ENCODE measurements around the gene ZNF516.
"Not testable (repeated sequence)": the region's sequence is repeated elsewhere in the genome, so short reads cannot be mapped to it uniquely, and the experiment has no call there.

ZNF516 gene

GRCh38 chr18:76488190-76488589 is 6.9 kb downstream of the ZNF516 start:
- no peak for DNase-seq

DNA sequence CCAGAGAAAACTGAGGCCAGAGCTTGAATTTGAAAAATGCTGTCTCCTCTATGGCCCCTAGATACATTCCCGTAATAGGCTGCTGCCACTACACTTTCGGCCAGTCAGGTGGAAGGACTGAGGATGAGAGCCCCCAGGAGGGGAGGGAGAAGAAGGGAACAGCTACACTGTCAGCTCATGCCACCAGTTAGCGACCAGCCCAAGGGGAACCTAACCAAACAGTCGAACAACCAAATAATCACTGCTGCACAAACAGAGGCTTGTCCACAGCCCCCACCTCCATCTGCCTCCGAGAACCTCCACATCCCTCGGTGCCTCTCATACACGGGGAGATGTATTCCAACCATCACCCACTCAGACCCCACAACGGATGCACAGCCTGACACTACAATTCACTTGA is 7.3 kb downstream of the ZNF516 start:
- DNase-seq, result no peak

GRCh38 chr18:76487070-76487469 is 8.0 kb downstream of the ZNF516 start:
- no peak for DNase-seq

DNA sequence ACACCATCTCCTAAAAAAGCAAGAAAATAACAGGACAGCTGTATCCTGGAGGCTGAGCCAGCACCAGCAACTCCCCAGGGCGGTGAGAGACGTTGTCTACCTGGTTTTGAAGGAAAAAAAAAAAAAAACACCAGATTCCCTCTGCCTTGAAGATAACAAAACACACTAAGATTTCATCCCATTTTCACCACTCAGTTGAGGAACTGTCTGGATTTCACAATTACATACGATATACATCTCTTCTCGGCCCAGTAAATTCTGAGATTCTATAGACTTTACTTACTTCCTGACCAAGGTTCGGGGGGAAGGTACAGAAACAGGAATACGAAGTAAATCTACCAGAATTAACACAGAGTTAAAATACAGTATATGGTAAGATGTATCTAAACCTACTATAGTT is 8.5 kb downstream of the ZNF516 start:
- DNase-seq, result no peak

DNA sequence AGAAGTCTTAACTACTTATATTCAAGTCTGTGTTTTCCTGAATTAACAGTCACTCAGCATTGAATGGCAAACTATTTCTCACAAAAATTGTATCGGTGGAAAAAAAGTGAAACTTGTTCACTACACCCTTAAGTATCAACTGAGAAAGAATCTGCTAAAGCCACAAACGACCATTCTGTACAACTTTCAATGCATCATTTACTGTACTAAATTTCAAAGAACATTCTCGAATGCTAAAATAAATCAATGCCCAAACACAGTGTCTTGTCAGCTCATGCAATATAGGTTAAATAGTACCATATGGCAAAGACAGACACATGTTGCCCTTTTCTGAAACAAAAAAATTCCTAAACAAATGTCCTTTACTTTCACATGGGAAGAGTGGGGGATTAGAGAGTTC is 9.0 kb downstream of the ZNF516 start:
- no peak for DNase-seq

DNA sequence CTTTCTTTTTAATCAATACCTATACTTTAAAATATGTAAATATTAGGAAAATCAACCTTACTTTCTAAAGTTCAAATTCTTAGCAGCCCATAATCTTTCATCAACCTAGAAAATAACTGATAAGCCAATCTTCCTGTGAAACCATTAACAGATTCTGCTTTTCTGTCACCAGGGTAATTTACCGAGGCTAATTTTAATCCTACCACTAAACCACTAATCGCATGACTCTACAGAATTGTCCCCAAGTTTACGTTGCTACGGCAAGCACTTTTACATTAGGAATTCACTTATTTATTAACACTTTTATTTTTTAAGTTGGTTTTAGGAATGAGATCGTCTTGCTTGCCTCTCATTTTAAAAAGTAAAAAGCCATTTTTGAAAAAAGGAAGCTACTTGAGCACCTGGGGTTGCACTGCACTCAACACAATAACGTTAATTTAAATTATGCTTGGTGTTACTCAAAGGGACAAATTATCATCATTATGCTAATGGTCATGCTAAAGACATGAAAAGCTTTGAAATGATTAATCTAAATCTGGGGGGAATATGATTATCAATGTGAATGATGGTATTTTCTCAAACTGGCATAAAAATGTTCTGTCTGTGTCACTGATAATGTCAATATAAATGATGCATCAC is 10.2 kb downstream of the ZNF516 start:
- no peak for DNase-seq

GRCh38 chr18:76483780-76484179 is 11.3 kb downstream of the ZNF516 start:
- no peak for DNase-seq

- no peak for DNase-seq
These were observed 11.9 kb downstream of the ZNF516 start for GRCh38 chr18:76482971-76483691.

DNA sequence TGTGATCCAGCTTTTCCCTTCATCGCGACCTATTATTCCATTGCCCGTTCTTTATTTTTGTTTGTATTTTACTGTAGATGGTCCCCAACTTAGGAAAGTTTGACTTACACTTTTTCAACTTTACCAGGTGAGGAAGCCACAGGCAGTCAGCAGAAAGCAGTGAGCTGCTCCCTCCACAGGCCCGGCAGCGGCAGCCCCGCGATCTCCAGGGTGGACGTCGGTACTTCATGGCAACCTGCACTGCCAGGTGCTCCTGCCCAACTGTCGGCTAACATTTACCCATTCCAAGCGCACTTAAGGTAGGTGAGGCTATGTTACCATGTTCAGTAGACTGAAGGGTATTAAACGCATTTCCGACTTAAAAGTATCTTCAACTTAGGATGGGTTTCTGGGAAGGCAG is 12.8 kb downstream of the ZNF516 start:
- DNase-seq, result no peak

DNA sequence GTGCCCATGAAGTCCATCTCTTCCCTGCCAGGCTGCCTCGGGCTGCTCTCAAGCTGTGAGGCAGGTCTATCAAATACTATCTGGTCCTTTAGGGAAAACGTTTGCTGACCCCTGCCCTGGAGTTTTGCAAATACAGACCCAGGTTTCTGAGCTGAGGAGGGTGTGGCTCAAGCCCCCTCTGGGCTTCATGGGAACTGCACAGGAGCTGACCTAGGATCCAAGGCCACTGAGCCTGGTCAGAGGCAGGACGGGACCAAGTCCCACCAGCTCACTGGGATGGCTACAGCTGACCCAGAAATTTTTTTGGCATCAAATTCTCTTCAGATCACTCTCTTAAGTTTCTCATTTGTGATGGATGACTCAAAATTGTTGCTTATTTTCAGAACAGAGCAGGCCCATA is 14.1 kb downstream of the ZNF516 start:
- DNase-seq, result no peak

GRCh38 chr18:76479351-76480238 is 15.4 kb downstream of the ZNF516 start:
- no peak for DNase-seq

- no peak for DNase-seq
These were observed 18.1 kb downstream of the ZNF516 start for GRCh38 chr18:76476665-76477561.

GRCh38 chr18:76475450-76476194 is 19.4 kb downstream of the ZNF516 start:
- DNase-seq, result no peak

- DNase-seq, result no peak
These were observed 20.2 kb downstream of the ZNF516 start for GRCh38 chr18:76474824-76475223.

GRCh38 chr18:76473521-76473920 is 21.5 kb downstream of the ZNF516 start:
- DNase-seq, result not testable (repeated sequence)

DNA sequence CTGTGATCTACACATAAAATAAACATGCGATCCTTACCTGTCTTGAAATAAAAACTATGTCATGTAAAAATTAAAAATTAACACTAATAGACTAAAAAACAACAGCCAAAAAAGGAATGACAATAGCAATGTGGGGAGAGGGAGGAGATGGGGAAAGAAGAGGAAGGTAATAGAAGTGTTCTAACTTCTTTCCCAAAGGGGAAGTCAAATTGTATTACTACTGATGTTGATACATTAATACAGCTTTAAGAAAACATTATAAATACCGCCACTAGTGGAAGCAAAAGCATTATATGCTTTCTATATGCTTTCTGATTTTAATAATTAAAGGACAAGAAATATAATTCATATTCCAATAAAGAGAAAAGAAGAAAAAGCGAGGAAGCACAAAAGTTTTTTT is 22.2 kb downstream of the ZNF516 start:
- DNase-seq, result no peak

DNA sequence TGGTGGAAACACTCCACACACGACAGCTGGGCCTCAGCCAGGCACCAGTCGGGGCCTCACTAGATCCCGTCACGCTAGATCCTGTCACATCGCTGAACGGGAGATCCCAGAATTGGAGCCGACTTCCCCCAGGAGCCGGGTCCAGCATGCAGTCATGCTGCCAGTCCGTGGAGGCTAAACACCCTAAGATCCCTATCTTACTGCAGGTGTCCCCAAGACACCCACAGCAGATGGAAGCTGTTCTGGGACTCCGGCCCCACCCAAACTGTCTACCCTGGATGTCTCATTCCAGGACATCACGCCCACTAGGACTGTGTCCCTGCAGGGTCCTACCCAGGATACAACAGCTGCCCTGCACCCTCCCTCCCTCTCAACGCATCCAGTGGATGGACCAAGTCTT is 23.4 kb downstream of the ZNF516 start:
- DNase-seq, result no peak

DNA sequence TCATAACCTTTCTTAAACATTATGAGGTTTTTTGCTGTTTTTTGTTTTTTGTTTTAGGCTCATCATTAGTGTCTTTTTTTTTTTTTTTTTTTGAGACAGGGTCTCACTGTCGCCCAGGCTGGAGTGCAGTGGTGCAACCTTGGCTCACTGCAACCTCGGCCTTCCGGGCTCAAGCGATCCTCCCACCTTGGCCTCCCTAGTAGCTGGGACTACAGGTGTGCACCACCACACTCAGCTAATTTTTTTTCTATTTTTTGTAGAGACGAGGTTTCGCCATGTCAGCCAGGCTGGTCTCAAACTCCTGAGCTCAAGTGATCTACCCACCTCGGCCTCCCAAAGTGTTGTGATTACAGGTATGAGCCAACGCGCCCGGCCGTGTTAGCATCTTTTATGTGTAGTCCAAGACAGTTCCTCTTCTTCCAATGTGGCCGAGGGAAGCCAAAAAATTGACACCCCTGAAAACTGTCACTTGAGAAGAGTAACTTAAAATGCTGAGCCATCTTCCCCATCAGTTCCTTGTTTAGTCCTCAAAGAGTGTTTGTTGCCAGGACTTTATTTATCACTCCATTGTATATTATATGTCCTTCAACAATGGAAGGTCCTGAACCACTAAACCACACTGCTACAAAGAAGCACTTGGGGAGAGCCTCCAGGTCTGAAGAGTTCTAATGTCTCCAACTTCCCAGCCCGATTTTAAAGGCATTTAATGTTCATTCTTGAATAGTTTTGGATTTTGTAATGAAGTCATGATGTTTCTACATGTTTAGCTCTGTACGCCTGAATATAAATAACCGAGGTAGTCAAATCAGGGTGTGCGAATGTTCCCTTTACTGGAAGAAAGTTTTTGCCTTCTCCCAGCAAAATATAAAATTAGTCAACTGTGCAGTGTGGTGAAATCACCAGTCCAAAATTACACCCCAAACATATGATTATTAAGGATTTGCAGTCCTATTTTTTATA is 26.4 kb downstream of the ZNF516 start:
- no peak for DNase-seq

GRCh38 chr18:76467371-76468190 is 27.5 kb downstream of the ZNF516 start:
- no peak for DNase-seq
